LNCaP clone FGC (cell line): ENCODE data around the gene TADA2B.

Source experiments
- DNase-seq: peaks from one replicate; pipeline ENCODE4 v3.0.0-alpha.2; 2011; ENCODE audit warnings: low read depth
- H3K4me3 ChIP-seq: 2 replicates; pipeline ENCODE4 v1.5.1; 2011; ENCODE audit warnings: mild to moderate bottlenecking, low read depth, low read length, control low read depth
- TF ChIP-seq, protein P1 (sequence below): IDR thresholded peaks from 2 replicates; pipeline ENCODE4 v1.5.1; 2012; ENCODE audit warnings: mild to moderate bottlenecking; ENCODE audit not compliant: control insufficient read depth, insufficient read depth; ENCODE audit errors: extremely low read depth

TADA2B gene

DNA sequence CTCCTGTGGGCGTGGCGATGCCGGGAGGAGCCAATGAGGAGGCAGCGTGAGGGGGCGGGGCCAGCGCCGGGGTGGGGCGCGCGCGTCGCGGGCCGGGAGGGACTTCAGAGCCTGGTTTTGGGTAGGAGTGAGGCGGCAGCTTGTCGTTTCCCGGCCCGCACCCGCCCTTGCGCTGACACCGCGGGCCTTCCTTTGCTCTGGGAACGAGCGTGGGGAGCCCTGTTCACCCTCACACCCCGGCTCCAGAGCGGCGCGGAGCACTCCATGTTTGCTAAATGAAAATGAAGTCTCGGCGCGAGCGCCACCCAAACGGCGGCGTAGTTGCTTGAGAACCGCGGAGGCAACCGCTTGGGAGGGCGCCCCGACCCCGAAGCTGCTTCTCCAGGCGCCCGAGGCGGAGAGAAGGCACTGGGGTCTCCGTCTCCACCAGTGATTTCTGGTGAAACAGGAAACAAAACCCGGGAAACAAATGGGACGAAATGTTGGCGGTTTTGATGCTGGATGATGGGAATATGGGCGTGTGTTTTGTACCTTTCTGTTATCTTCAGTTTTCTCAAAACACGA is 25.2 kb downstream of the TADA2B start:
- H3K4me3 ChIP-seq = peak overlapping the region; percentile 93
- no peak for DNase-seq
- TF ChIP-seq, protein P1, sequence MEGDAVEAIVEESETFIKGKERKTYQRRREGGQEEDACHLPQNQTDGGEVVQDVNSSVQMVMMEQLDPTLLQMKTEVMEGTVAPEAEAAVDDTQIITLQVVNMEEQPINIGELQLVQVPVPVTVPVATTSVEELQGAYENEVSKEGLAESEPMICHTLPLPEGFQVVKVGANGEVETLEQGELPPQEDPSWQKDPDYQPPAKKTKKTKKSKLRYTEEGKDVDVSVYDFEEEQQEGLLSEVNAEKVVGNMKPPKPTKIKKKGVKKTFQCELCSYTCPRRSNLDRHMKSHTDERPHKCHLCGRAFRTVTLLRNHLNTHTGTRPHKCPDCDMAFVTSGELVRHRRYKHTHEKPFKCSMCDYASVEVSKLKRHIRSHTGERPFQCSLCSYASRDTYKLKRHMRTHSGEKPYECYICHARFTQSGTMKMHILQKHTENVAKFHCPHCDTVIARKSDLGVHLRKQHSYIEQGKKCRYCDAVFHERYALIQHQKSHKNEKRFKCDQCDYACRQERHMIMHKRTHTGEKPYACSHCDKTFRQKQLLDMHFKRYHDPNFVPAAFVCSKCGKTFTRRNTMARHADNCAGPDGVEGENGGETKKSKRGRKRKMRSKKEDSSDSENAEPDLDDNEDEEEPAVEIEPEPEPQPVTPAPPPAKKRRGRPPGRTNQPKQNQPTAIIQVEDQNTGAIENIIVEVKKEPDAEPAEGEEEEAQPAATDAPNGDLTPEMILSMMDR = no peak

DNA sequence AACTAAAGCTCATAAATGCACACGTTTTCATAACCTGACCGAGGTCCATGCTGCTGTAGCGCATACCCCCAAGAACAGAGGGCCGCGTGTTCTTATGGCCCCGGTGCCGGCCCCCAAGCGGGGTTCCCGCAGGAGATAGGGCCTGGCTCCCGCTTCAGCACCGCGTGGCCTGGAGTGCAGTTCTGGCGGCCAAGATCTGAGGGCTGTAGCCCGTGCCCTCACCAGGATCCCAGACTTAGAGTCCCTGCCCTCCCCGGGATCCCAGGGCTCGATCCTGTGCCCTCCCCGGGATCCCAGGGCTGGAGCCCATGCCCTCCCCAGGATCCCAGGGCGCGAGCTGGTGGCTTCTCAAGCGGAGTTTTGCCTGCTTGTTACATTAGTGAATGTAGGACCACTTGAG is 25.7 kb downstream of the TADA2B start:
- TF ChIP-seq, protein P1 = no peak
- DNase-seq = no peak
- H3K4me3 ChIP-seq = peak overlapping the region; percentile 93

DNA sequence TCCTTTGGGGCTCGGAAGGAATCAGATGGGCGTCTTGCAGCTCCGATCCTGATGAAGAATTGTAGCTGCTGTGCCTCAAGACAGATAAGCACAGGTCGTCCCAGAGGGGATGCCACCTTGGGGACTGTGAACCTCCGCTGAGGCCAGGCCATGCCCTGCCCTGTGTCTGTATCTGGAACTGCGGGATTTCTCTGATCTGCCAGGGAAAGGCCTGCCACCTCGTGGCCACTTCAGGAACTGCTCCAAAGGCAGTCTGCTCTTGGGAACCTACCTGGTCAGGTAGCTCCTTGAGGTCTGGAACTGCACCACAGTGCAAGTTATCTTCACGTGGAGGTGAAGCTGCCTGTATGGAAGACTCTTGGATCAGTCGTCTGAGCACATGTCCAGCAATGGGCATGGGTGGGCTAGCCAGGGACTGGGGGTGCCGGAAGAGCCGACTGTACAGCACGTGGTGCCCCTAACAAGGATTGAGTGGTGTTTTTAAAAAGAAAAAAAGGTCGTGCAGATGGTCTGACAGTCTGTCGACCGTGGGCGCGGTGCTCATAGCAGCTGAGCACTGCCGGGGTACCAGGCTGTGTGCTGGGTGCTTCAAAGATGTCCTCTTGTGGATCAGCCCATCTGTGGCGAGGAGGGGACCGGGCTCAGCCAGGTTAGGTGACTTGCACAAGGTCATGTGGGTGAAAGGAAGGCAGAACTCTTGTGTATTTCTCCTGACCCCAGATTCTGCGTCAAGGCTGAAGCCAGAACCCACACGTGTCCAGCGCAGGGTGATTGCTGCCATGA is 27.7 kb downstream of the TADA2B start:
- peak; percentile 80 for DNase-seq
- no peak overlapping the region for H3K4me3 ChIP-seq
- TF ChIP-seq, protein P1 = peak; percentile 98

DNA sequence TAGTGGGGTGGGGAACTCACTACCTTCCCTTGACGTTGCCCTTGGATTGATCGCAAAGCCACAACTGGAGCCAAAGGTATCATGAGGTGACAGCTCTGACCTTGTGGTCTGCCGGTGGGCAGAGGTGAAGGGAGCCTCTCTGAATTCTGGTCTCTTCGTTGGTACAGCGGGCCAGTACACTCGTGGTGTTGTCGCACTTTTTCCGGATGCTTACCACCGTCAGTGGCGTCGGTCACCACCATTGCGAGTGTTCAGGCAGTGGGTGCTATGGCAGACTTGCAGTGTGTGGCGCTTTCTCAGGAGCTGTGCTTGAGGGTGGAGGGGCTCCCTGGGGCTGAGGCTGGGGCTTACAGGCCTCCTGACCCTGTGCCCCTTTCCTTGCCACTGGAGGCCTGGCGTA is 29.9 kb downstream of the TADA2B start:
- TF ChIP-seq, protein P1 = no peak
- no peak for DNase-seq
- H3K4me3 ChIP-seq = no peak overlapping the region

DNA sequence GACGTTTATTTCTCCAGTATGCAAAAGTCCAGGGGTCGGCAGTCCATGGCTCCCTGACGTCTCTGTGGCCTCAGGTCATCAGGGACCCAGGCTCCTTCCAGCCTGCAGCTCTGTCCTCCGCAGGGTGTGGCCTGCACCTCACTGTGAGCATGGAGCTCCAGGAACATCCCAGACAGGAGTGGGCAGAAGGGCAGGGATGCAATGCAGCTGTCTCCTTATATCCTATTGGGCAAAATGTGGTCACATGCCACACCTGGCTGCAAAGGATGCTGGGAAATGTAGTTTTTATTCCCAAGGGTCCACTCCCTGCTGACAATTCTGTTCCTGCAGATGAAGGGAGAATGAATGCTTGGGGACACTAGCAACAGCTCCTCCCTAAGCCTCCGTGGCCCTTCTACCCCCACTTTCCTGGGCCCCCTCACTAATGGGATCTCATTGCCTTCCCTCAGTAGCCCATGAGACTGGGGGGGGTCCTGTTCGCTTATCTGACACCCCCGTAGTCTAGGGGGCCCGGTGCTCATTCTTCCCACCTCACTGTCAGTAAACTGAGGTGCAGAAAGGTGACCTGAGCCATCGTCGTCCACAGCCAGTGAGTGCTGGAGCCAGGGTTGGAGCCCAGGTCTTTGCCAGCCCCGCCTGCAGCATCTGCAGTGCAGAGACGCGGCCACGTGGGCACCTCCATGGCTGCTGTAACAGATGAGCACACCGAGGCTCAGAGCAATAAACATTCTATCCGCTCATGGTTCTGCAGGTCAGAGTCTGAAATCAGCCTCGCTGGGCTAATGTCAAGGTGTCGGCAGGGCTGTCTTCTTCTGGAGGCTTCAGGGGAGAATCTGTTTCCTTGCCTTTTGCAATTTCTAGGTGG is 30.6 kb downstream of the TADA2B start:
- no peak overlapping the region for H3K4me3 ChIP-seq
- DNase-seq = peak; percentile 21
- TF ChIP-seq, protein P1 = no peak

DNA sequence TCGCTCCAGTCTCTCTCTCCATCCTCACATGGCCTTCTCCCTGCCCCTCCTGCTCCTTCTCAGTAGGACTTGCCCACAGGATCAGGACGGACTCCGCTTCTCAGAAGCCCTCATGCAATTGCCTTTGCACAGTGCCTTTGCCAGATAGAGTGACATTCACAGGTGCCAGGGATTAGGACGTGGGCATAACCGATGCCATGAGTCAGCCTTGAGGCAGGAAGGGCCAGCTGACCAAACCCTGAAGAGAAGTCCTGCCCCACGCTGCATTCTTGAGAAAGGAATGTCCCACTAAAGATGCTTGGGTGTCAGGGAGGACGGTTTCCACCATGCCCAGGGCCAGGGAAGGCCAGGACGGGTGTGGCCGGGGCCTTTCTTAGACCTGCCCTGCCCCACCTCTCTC is 31.3 kb downstream of the TADA2B start:
- TF ChIP-seq, protein P1 = no peak
- no peak overlapping the region for H3K4me3 ChIP-seq
- no peak for DNase-seq
